Measurements from ENCODE around the gene PDXDC1. TPM values are rescaled to one million over a fixed set of nuclear protein-coding genes. Genes with fewer than 3 reads are reported as not detected.
"Not testable (repeated sequence)": the region's sequence is repeated elsewhere in the genome, so short reads cannot be mapped to it uniquely, and the experiment has no call there.

PDXDC1 gene
- total RNA-seq (ENCODE audit: insufficient read depth, low replicate concordance): 107 TPM

- DNase-seq (ENCODE audit: low spot score): peak; percentile 97
These were observed at the start of gene PDXDC1 for GRCh38 chr16:14974656-14975417. Gene PDXDC1, plus strand, starts transcription at chr16:14975026. Its CDS starts 174 bp downstream, at chr16:14975200.

- DNase-seq (ENCODE audit: low spot score): peak; percentile 5
These were observed 46.6 kb upstream of the PDXDC1 start for GRCh38 chr16:14928064-14928714.

- not testable (repeated sequence) for DNase-seq (ENCODE audit: low spot score)
These were observed 45.6 kb upstream of the PDXDC1 start for GRCh38 chr16:14929176-14929575.

GRCh38 chr16:14930246-14930645 is 44.6 kb upstream of the PDXDC1 start:
- DNase-seq (ENCODE audit: low spot score): not testable (repeated sequence)

GRCh38 chr16:14930971-14931370 is 43.9 kb upstream of the PDXDC1 start:
- not testable (repeated sequence) for DNase-seq (ENCODE audit: low spot score)

- DNase-seq (ENCODE audit: low spot score): not testable (repeated sequence)
These were observed 42.0 kb upstream of the PDXDC1 start for GRCh38 chr16:14932581-14933375.

- not testable (repeated sequence) for DNase-seq (ENCODE audit: low spot score)
These were observed 37.7 kb upstream of the PDXDC1 start, which contains the start of gene NPIPA1 for GRCh38 chr16:14937143-14937542. Gene NPIPA1, plus strand, starts transcription at chr16:14937443. Its CDS starts 0 bp downstream, at chr16:14937443.

GRCh38 chr16:14937994-14938393 is 36.8 kb upstream of the PDXDC1 start:
- DNase-seq (ENCODE audit: low spot score): not testable (repeated sequence)

- DNase-seq (ENCODE audit: low spot score): not testable (repeated sequence)
These were observed 32.1 kb upstream of the PDXDC1 start for GRCh38 chr16:14942686-14943085.

- no peak for DNase-seq (ENCODE audit: low spot score)
These were observed 19.1 kb upstream of the PDXDC1 start for GRCh38 chr16:14955546-14956231.

GRCh38 chr16:14957576-14958322 is 17.1 kb upstream of the PDXDC1 start:
- no peak for DNase-seq (ENCODE audit: low spot score)

- DNase-seq (ENCODE audit: low spot score): no peak
These were observed 16.6 kb upstream of the PDXDC1 start for GRCh38 chr16:14958323-14958600.

- DNase-seq (ENCODE audit: low spot score): no peak
These were observed 15.9 kb upstream of the PDXDC1 start for GRCh38 chr16:14958970-14959369.

- DNase-seq (ENCODE audit: low spot score): no peak
These were observed 13.2 kb upstream of the PDXDC1 start for GRCh38 chr16:14961405-14962186.

GRCh38 chr16:14963281-14964173 is 11.3 kb upstream of the PDXDC1 start:
- no peak for DNase-seq (ENCODE audit: low spot score)

- no peak for DNase-seq (ENCODE audit: low spot score)
These were observed 9.5 kb upstream of the PDXDC1 start for GRCh38 chr16:14965328-14965727.

GRCh38 chr16:14969795-14970194 is 5.0 kb upstream of the PDXDC1 start:
- not testable (repeated sequence) for DNase-seq (ENCODE audit: low spot score)

GRCh38 chr16:14971621-14972228 is 3.1 kb upstream of the PDXDC1 start:
- DNase-seq (ENCODE audit: low spot score): not testable (repeated sequence)
